Ishikawa (cell line): Measurements from ENCODE around the gene EHD1.

Source experiments
- CEBPB ChIP-seq: IDR thresholded peaks from 2 replicates; pipeline ENCODE4 v1.6.1; 2012
- CREB1 ChIP-seq: IDR thresholded peaks from 2 replicates; pipeline ENCODE4 v1.6.1; 2012; ENCODE audit warnings: low read depth
- EGR1 ChIP-seq: IDR thresholded peaks from 2 replicates; pipeline ENCODE4 v1.6.1; 2012
- EP300 ChIP-seq: IDR thresholded peaks from 2 replicates; pipeline ENCODE4 v1.6.1; 2012; ENCODE audit warnings: borderline replicate concordance
- FOXM1 ChIP-seq: IDR thresholded peaks from 2 replicates; pipeline ENCODE4 v1.6.1; 2012; ENCODE audit warnings: low read depth, borderline replicate concordance
- NFIC ChIP-seq: IDR thresholded peaks from 2 replicates; pipeline ENCODE4 v1.6.1; 2012
- RAD21 ChIP-seq: IDR thresholded peaks from 2 replicates; pipeline ENCODE4 v1.6.1; 2012; ENCODE audit warnings: low read depth
- TAF1 ChIP-seq: IDR thresholded peaks from 2 replicates; pipeline ENCODE4 v1.6.1; 2012; ENCODE audit warnings: low read depth, mild to moderate bottlenecking
- TCF12 ChIP-seq: IDR thresholded peaks from 2 replicates; pipeline ENCODE4 v1.6.1; 2012; ENCODE audit warnings: low read depth
- TEAD4 ChIP-seq: IDR thresholded peaks from 2 replicates; pipeline ENCODE4 v1.6.1; 2012
- YY1 ChIP-seq: IDR thresholded peaks from 2 replicates; pipeline ENCODE4 v1.6.1; 2012; ENCODE audit warnings: low read depth
- ZBTB7A ChIP-seq: IDR thresholded peaks from 2 replicates; pipeline ENCODE4 v1.6.1; 2012; ENCODE audit warnings: low read depth
- TF ChIP-seq, protein P1 (sequence below): IDR thresholded peaks from 2 replicates; pipeline ENCODE4 v1.6.1; 2012
- TF ChIP-seq, protein P2 (sequence below): IDR thresholded peaks from 2 replicates; pipeline ENCODE4 v1.6.1; 2012; ENCODE audit warnings: low read depth, mild to moderate bottlenecking
- TF ChIP-seq, protein P3 (sequence below): IDR thresholded peaks from 2 replicates; pipeline ENCODE4 v1.6.1; 2012

EHD1 gene

DNA sequence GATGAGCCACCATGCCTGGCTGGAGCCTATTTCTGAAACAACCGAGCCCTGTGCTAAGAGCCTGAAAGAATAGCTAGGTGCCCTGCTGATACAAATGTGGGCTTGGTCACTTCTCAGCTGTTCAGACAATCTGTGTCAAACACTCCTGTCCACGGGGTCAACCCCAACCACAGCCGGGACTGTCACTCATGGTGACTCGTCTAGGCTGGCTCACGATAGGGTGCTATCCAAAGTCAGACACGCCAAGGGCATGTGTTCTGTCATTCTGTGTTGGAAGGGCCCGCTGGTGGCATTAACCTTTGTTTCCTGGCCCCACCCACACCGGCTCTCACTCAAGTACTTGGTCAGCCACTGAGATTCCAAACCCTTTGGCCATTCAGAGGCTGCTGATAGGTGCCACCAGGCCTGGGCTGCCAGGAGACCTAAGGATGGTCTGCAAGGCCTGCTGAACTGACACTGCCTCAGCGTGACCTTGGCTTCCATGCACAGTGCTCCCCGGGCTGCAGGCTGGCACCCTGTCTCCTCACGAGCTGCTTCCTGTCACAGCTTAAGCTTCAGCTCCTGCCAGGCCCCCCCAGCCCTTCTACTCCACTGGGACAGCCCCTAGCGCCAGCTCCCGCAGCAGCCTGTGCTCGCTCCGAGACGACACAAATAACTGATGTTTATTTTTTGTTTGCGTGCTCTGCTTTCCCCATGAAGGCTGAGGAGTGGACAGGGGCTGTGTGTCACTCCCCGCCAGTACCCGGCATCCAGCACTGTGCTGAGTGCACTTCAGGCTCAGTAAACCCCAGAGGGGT, 19.8 kb downstream of the EHD1 start:
- TF ChIP-seq CEBPB (no peak), CREB1 (no peak), EP300 (no peak), NFIC (no peak), YY1 (no peak), RAD21 (no peak), FOXM1 (no peak), ZBTB7A (no peak), TCF12 (no peak), EGR1 (no peak), TEAD4 (no peak), TAF1 (no peak)
- TF ChIP-seq, protein P1, sequence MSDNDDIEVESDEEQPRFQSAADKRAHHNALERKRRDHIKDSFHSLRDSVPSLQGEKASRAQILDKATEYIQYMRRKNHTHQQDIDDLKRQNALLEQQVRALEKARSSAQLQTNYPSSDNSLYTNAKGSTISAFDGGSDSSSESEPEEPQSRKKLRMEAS, result no peak
- TF ChIP-seq, protein P2, sequence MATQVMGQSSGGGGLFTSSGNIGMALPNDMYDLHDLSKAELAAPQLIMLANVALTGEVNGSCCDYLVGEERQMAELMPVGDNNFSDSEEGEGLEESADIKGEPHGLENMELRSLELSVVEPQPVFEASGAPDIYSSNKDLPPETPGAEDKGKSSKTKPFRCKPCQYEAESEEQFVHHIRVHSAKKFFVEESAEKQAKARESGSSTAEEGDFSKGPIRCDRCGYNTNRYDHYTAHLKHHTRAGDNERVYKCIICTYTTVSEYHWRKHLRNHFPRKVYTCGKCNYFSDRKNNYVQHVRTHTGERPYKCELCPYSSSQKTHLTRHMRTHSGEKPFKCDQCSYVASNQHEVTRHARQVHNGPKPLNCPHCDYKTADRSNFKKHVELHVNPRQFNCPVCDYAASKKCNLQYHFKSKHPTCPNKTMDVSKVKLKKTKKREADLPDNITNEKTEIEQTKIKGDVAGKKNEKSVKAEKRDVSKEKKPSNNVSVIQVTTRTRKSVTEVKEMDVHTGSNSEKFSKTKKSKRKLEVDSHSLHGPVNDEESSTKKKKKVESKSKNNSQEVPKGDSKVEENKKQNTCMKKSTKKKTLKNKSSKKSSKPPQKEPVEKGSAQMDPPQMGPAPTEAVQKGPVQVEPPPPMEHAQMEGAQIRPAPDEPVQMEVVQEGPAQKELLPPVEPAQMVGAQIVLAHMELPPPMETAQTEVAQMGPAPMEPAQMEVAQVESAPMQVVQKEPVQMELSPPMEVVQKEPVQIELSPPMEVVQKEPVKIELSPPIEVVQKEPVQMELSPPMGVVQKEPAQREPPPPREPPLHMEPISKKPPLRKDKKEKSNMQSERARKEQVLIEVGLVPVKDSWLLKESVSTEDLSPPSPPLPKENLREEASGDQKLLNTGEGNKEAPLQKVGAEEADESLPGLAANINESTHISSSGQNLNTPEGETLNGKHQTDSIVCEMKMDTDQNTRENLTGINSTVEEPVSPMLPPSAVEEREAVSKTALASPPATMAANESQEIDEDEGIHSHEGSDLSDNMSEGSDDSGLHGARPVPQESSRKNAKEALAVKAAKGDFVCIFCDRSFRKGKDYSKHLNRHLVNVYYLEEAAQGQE, result no peak
- TF ChIP-seq, protein P3, sequence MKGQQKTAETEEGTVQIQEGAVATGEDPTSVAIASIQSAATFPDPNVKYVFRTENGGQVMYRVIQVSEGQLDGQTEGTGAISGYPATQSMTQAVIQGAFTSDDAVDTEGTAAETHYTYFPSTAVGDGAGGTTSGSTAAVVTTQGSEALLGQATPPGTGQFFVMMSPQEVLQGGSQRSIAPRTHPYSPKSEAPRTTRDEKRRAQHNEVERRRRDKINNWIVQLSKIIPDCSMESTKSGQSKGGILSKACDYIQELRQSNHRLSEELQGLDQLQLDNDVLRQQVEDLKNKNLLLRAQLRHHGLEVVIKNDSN, result no peak

DNA sequence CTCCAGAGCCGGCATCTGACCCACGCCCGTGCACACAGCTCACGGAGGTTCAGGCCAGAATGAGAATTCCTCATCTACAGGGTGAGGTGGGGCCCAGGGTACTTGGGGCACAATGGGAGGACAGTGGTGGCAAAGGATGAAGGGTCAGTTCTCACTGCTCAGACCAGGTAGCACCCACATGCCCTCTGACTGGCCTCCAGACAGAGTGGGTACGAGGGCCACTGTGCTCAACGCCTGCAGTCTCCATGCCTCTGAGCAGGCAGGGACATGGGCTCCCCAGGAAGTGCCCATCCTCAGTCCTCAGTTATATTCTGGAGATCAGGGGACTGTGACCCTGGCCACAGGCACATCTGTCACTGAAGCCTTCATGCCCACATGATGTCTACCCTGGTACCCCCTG, 20.9 kb downstream of the EHD1 start:
- no peak for TF ChIP-seq YY1
- TF ChIP-seq TCF12, result no peak
- no peak for TF ChIP-seq CREB1
- TF ChIP-seq NFIC, result no peak
- no peak for TF ChIP-seq RAD21
- TF ChIP-seq CEBPB, result no peak
- TF ChIP-seq, protein P1, result no peak
- no peak for TF ChIP-seq ZBTB7A
- no peak for TF ChIP-seq FOXM1
- no peak for TF ChIP-seq EP300
- no peak for TF ChIP-seq TEAD4
- TF ChIP-seq, protein P2, result no peak
- TF ChIP-seq TAF1, result no peak
- no peak for TF ChIP-seq EGR1
- TF ChIP-seq, protein P3, result no peak

DNA sequence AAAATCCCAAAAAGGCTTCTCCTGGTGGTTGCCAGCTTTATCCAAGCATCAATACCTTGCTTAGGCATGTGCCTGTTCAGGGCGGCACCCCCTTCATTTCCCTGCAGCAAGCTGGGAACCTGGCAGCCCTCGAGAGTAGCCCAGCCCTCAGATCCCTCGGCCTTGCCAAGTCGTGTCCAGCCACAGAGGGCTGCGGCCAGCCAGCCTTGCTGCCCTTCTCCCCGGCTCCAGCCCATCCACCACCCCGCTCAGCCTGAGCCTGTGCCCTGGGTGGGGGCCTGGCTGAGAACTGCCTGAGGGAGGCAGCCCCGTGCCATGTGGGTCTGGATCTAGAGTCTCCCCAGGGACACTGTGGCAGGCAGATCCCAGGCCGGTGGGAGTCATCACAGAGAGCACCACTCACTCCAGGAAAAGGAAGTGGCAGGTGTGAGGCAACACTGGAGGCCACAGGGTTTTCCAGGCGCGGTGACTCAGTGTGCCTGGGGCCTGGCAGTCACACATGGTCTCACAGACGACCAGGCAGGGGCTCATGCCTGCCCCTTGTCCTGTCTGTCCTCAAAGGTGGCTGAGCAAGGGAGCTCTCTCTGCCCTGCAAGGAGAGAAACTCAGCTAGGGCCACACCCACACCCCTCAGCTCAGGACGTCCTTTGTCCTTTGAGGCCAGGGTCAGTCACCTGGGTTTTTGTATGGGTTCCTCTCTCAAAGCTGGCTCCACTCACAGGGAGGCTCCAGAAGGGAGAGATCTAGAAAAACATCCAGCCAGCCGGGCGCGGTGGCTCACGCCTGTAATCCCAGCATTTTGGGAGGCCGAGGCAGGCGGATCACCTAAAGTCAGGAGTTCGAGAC, 21.8 kb downstream of the EHD1 start:
- TF ChIP-seq, protein P1, result peak; percentile 32; the same call in 1 of the 2 replicates
- TF ChIP-seq FOXM1, result no peak
- TF ChIP-seq CEBPB, result peak; percentile 75

DNA sequence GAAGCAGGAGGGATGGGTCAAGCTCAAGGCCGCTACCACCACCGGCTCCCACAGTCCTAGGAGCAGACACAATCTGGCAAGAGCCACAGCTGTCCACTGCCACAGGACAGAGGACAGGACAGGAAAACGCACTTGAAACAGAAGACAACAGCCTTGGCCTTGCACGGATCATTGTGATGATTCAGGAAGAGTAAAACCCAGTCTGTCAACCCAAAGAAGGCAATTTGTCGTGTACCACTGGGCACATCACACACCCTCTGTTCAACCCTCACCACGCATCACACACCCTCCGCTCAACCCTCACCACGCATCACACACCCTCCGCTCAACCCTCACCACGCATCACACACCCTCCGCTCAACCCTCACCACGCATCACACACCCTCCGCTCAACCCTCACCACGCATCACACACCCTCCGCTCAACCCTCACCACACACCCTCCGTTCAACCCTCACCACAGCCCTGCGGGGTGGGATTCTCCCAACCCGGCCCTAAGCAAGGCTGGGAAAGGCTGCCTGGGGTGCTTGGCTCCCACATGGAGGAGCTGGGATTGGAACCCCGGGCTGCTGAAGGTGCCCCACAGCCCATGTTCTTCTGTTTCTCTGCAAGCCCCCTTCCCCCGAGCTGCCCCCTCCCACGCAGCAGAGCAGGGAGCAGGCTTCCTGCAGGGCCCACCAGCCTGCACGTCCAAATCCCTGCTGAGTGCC, 22.7 kb downstream of the EHD1 start:
- TF ChIP-seq, protein P2, result no peak
- TF ChIP-seq, protein P3, result no peak
- TF ChIP-seq ZBTB7A (no peak), CREB1 (no peak), EP300 (no peak), TCF12 (no peak), TAF1 (no peak), FOXM1 (no peak), RAD21 (no peak), EGR1 (no peak), CEBPB (no peak), NFIC (no peak), YY1 (no peak)
- TF ChIP-seq, protein P1, result no peak
